ENCODE results near the gene CFAP52. TPM values are rescaled to one million over a fixed set of nuclear protein-coding genes. Genes with fewer than 3 reads are reported as not detected.

CFAP52 gene
- total RNA-seq, 1 experiment from 2014 or later: not detected

DNA sequence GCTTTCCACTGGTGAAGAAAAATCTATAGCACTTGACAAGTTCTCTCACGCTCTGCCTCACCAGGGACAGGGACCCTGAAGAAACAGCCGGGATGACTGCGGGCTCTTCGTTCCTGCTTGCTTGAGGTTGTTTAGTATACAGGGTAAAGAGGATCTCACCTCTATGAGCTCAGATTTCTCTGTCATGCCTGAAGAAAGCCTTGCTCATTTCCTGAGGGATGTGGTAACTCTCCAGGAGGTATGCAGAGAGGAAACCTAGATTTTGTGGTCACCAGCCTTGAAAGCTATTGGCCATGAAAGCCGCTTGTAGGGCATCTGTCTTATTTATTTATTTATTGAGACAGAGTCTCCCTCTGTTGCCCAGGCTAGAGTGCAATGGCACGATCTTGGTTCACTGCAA lies 92.1 kb downstream of the CFAP52 start:
- RAD21 ChIA-PET (ENCODE audit: low non-redundant PET in 1 of 2, low total read pairs in 2 of 2, uncharacterized antibody in 2 of 2, unreplicated experiment in 2 of 2): no interaction called here
- DNase-seq (ENCODE audit: low read depth, low spot score): no peak
- H3K4me2 ChIP-seq (ENCODE audit: low read length): no peak overlapping the region
- H3K27ac ChIP-seq (ENCODE audit: low read depth, low read length): no peak overlapping the region
- CTCF ChIA-PET: no interaction called here
- no peak overlapping the region for H3K9ac ChIP-seq (ENCODE audit: low read length)
- TF ChIP-seq SIN3A (IDR thresholded peaks at IDR 0.05; ENCODE audit: low read depth) (no peak), POLR2AphosphoS5 (IDR thresholded peaks at IDR 0.05; ENCODE audit: low read depth, low read length) (no peak), EZH2phosphoT487 (IDR thresholded peaks at IDR 0.05; ENCODE audit: borderline replicate concordance) (no peak)
- ATAC-seq: no peak
- intact Hi-C loops (cut with micrococcal nuclease): no loop called here
- peaks cover 0 to 6% of the 10 kb centered on the region in 2 experiments; a peak in 1 of 4 replicates for H3K4me1 ChIP-seq (ENCODE audit: control insufficient read depth in 1 of 2, insufficient read depth in 2 of 2, low read length in 2 of 2)
- no peaks in the 10 kb centered on the region for H4K20me1 ChIP-seq (ENCODE audit: insufficient read depth)
- H3K36me3 ChIP-seq (ENCODE audit: control insufficient read depth in 1 of 2, insufficient read depth in 2 of 2, low read length in 2 of 2): no peaks in the 10 kb centered on the region; a peak in 1 of 4 replicates
- POLR2A ChIA-PET: no interaction called here
- H3K79me2 ChIP-seq (ENCODE audit: insufficient read depth, low read length): no peaks in the 10 kb centered on the region
- no peak overlapping the region for H3K4me3 ChIP-seq (replicated peaks in 1 of 2; ENCODE audit: low read depth in 1 of 2, low read length in 2 of 2)
- no TSS peak for BruUV-seq (replicated peaks)
- H3K27me3 ChIP-seq (ENCODE audit: insufficient read depth, low read length): no peaks in the 10 kb centered on the region
- no peaks in the 10 kb centered on the region for H3K9me2 ChIP-seq (ENCODE audit: insufficient read depth)
- H2AFZ ChIP-seq (ENCODE audit: low read depth, low read length, poor library complexity, severe bottlenecking): no peak overlapping the region
- H3K9me3 ChIP-seq (ENCODE audit: control insufficient read depth in 1 of 2, insufficient read depth in 1 of 2, low read depth in 1 of 2, low read length in 2 of 2): no peaks in the 10 kb centered on the region

DNA sequence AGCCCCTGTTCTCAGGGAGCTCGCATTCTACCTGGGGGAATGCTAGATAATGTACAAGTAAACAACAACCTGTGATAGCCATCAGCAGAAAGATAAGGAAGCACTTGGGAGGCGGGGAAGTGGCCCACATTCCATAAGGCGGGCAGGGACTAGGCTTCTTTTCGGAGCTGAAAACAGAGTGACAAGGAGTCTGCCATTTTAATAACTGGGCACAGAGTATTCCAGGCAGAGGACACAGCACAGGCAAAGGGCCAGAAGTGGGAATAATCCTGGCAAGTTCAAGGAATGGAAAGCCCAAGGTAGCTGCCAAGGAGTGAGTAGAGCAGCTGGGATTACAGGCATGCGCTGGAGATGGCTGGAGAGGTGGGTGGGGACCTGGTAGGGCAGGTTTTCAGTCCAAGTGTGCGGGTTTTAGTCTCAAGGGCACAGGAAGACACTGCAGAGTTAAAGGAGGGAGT lies 93.1 kb downstream of the CFAP52 start:
- POLR2A ChIA-PET: no interaction called here
- H3K79me2 ChIP-seq (ENCODE audit: insufficient read depth, low read length): no peaks in the 10 kb centered on the region
- intact Hi-C loops (cut with micrococcal nuclease): no loop called here
- no peak overlapping the region for H2AFZ ChIP-seq (ENCODE audit: low read depth, low read length, poor library complexity, severe bottlenecking)
- CTCF ChIA-PET: no interaction called here
- H3K4me3 ChIP-seq (replicated peaks in 1 of 2; ENCODE audit: low read depth in 1 of 2, low read length in 2 of 2): no peak overlapping the region
- no peak for DNase-seq (ENCODE audit: low read depth, low spot score)
- H3K4me1 ChIP-seq (ENCODE audit: control insufficient read depth in 1 of 2, insufficient read depth in 2 of 2, low read length in 2 of 2): peaks cover 0 to 6% of the 10 kb centered on the region in 2 experiments; a peak in 1 of 4 replicates
- H3K4me2 ChIP-seq (ENCODE audit: low read length): no peak overlapping the region
- no peaks in the 10 kb centered on the region for H4K20me1 ChIP-seq (ENCODE audit: insufficient read depth)
- no peak for ATAC-seq
- no peaks in the 10 kb centered on the region for H3K27me3 ChIP-seq (ENCODE audit: insufficient read depth, low read length)
- H3K36me3 ChIP-seq (ENCODE audit: control insufficient read depth in 1 of 2, insufficient read depth in 2 of 2, low read length in 2 of 2): no peaks in the 10 kb centered on the region; a peak in 1 of 4 replicates
- H3K27ac ChIP-seq (ENCODE audit: low read depth, low read length): no peak overlapping the region
- no peak overlapping the region for H3K9ac ChIP-seq (ENCODE audit: low read length)
- RAD21 ChIA-PET (ENCODE audit: low non-redundant PET in 1 of 2, low total read pairs in 2 of 2, uncharacterized antibody in 2 of 2, unreplicated experiment in 2 of 2): no interaction called here
- no TSS peak for BruUV-seq (replicated peaks)
- H3K9me2 ChIP-seq (ENCODE audit: insufficient read depth): no peaks in the 10 kb centered on the region
- H3K9me3 ChIP-seq (ENCODE audit: control insufficient read depth in 1 of 2, insufficient read depth in 1 of 2, low read depth in 1 of 2, low read length in 2 of 2): no peaks in the 10 kb centered on the region
- TF ChIP-seq ZFX (IDR thresholded peaks at IDR 0.05): no peak
- no peak for TF ChIP-seq ELF1 (IDR thresholded peaks at IDR 0.05; ENCODE audit: borderline replicate concordance, low read depth)
- TF ChIP-seq CEBPB (IDR thresholded peaks at IDR 0.05; ENCODE audit: low read depth): no peak
- TF ChIP-seq CBX3 (IDR thresholded peaks at IDR 0.05; ENCODE audit: low read depth): no peak
- TF ChIP-seq, protein P1, sequence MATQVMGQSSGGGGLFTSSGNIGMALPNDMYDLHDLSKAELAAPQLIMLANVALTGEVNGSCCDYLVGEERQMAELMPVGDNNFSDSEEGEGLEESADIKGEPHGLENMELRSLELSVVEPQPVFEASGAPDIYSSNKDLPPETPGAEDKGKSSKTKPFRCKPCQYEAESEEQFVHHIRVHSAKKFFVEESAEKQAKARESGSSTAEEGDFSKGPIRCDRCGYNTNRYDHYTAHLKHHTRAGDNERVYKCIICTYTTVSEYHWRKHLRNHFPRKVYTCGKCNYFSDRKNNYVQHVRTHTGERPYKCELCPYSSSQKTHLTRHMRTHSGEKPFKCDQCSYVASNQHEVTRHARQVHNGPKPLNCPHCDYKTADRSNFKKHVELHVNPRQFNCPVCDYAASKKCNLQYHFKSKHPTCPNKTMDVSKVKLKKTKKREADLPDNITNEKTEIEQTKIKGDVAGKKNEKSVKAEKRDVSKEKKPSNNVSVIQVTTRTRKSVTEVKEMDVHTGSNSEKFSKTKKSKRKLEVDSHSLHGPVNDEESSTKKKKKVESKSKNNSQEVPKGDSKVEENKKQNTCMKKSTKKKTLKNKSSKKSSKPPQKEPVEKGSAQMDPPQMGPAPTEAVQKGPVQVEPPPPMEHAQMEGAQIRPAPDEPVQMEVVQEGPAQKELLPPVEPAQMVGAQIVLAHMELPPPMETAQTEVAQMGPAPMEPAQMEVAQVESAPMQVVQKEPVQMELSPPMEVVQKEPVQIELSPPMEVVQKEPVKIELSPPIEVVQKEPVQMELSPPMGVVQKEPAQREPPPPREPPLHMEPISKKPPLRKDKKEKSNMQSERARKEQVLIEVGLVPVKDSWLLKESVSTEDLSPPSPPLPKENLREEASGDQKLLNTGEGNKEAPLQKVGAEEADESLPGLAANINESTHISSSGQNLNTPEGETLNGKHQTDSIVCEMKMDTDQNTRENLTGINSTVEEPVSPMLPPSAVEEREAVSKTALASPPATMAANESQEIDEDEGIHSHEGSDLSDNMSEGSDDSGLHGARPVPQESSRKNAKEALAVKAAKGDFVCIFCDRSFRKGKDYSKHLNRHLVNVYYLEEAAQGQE (IDR thresholded peaks at IDR 0.05; ENCODE audit: low read depth): no peak
- TF ChIP-seq ZNF274 (IDR thresholded peaks at IDR 0.05; ENCODE audit: low read depth, low read length): no peak
- no peak for TF ChIP-seq EGR1 (IDR thresholded peaks at IDR 0.05; ENCODE audit: low read depth)
- TF ChIP-seq JUND (IDR thresholded peaks at IDR 0.05): no peak
- no peak for TF ChIP-seq SRF (IDR thresholded peaks at IDR 0.05; ENCODE audit: low read depth)
- no peak for TF ChIP-seq EZH2 (IDR thresholded peaks at IDR 0.05)
- TF ChIP-seq, protein P2, sequence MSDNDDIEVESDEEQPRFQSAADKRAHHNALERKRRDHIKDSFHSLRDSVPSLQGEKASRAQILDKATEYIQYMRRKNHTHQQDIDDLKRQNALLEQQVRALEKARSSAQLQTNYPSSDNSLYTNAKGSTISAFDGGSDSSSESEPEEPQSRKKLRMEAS (IDR thresholded peaks at IDR 0.05): no peak
- TF ChIP-seq EZH2phosphoT487 (IDR thresholded peaks at IDR 0.05; ENCODE audit: borderline replicate concordance): no peak
- TF ChIP-seq, protein P3, sequence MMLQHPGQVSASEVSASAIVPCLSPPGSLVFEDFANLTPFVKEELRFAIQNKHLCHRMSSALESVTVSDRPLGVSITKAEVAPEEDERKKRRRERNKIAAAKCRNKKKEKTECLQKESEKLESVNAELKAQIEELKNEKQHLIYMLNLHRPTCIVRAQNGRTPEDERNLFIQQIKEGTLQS (IDR thresholded peaks at IDR 0.05): no peak
- no peak for TF ChIP-seq YY1 (IDR thresholded peaks at IDR 0.05; ENCODE audit: extremely low read depth, insufficient replicate concordance, low read depth, low read length)
- no peak for TF ChIP-seq SP1 (IDR thresholded peaks at IDR 0.05; ENCODE audit: low read depth)
- no peak for TF ChIP-seq SIN3A (IDR thresholded peaks at IDR 0.05; ENCODE audit: low read depth)
